Measurements from ENCODE around the gene SH3BGRL3. TPM values are rescaled to one million over a fixed set of nuclear protein-coding genes. Genes with fewer than 3 reads are reported as not detected.
"Not testable (repeated sequence)": the region's sequence is repeated elsewhere in the genome, so short reads cannot be mapped to it uniquely, and the experiment has no call there.

Gene SH3BGRL3
- polyA plus RNA-seq, 3 donors = 478 to 1,744 (median 1,706) TPM

GRCh38 chr1:26307966-26308899 is 28.3 kb downstream of the SH3BGRL3 start:
- peaks cover 77% of the 10 kb centered on the region for H3K4me1 Mint-ChIP-seq
- Histone ChIP-seq H3K9ac (ENCODE audit: insufficient read depth, low read length, poor library complexity, severe bottlenecking) (peak overlapping the region; percentile 67), H3K4me1 (ENCODE audit: control insufficient read depth in 1 of 2, insufficient read depth in 2 of 2, low read length in 2 of 2) (peaks cover 79 to 92% of the 10 kb centered on the region in 2 donors), H2AFZ (ENCODE audit: insufficient read depth, low read depth, low read length, poor library complexity, severe bottlenecking) (peak overlapping the region; percentile 74), H3K4me3 (replicated peaks in 1 of 3; ENCODE audit: low read depth in 2 of 3, low read length in 3 of 3) (peak overlapping the region; percentile 28 to 83 (median 36)), H3K4me2 (replicated peaks; ENCODE audit: extremely low read depth, low read length, poor library complexity, severe bottlenecking) (peak overlapping the region; percentile 82), H3K79me2 (ENCODE audit: insufficient read depth, low read length) (peaks cover 41% of the 10 kb centered on the region), H3K27ac (ENCODE audit: low read depth in 1 of 2, low read length in 2 of 2) (peak overlapping the region; percentile 91 to 97)
- H4K20me1 ChIP-seq (ENCODE audit: insufficient read depth, low read length); H3K36me3 ChIP-seq (replicated peaks in 1 of 2; ENCODE audit: control insufficient read depth in 1 of 2, insufficient read depth in 2 of 2, low read length in 2 of 2); H3K9me3 Mint-ChIP-seq; H3K27me3 ChIP-seq (ENCODE audit: control insufficient read depth in 2 of 2, insufficient read depth in 2 of 2, low read length in 2 of 2); H3K9me3 ChIP-seq (replicated peaks in 1 of 2; ENCODE audit: control insufficient read depth in 1 of 2, insufficient read depth in 1 of 2, low read length in 2 of 2); H3K27me3 Mint-ChIP-seq (ENCODE audit: low read depth in 3 of 3): not testable (repeated sequence)
- intact Hi-C loops (cut with micrococcal nuclease) = loop anchor here in 1 of 2 donors (1.0 to 2.0 kb wide), 4 partner anchors 8 to 29 kb away; no protein-coding TSS in a partner anchor
- H3K27ac Mint-ChIP-seq = peak overlapping the region; percentile 95 to 100 (median 100)
- DNase-seq = peak in 2 of 3 donors; percentile 54 to 60
- peak overlapping the region; percentile 69 to 91 for H3K4me3 Mint-ChIP-seq
- peaks cover 6 to 14% of the 10 kb centered on the region in 2 donors for H3K36me3 Mint-ChIP-seq
- 72% methylated on average over 11 of the region's 21 CpGs for WGBS (ENCODE audit: insufficient coverage)

GRCh38 chr1:26314501-26314900 is 34.6 kb downstream of the SH3BGRL3 start:
- no peak overlapping the region for H3K9ac ChIP-seq (ENCODE audit: insufficient read depth, low read length, poor library complexity, severe bottlenecking)
- peaks cover 79% of the 10 kb centered on the region for H3K4me1 Mint-ChIP-seq
- TF ChIP-seq CTCF (IDR thresholded peaks at IDR 0.05) = no peak
- peak overlapping the region; percentile 86 to 99 (median 97) for H3K27ac Mint-ChIP-seq
- intact Hi-C loops (cut with micrococcal nuclease) = loop anchor here in 1 of 2 donors (10.0 kb wide), 1 partner anchor 200 kb away; the partner anchor contains the start of gene PDIK1L
- peak overlapping the region; percentile 82 for H3K4me2 ChIP-seq (replicated peaks; ENCODE audit: extremely low read depth, low read length, poor library complexity, severe bottlenecking)
- H3K79me2 ChIP-seq (ENCODE audit: insufficient read depth, low read length) = peaks cover 53% of the 10 kb centered on the region
- no CpG with 5 or more reads among the region's 5 CpGs for WGBS (ENCODE audit: insufficient coverage)
- H3K4me1 ChIP-seq (ENCODE audit: control insufficient read depth in 1 of 2, insufficient read depth in 2 of 2, low read length in 2 of 2) = peaks cover 83 to 92% of the 10 kb centered on the region in 2 donors
- H3K4me3 Mint-ChIP-seq = peak overlapping the region in 1 of 2 donors; percentile 89
- peaks cover 4 to 5% of the 10 kb centered on the region in 2 donors for H3K36me3 Mint-ChIP-seq
- H3K27me3 ChIP-seq (ENCODE audit: control insufficient read depth in 2 of 2, insufficient read depth in 2 of 2, low read length in 2 of 2) = no peaks in the 10 kb centered on the region
- no peaks in the 10 kb centered on the region for H3K9me3 ChIP-seq (replicated peaks in 1 of 2; ENCODE audit: control insufficient read depth in 1 of 2, insufficient read depth in 1 of 2, low read length in 2 of 2)
- H3K27me3 Mint-ChIP-seq (ENCODE audit: low read depth in 3 of 3) = peaks cover 0 to 3% (median 0%) of the 10 kb centered on the region in 3 donors
- H3K27ac ChIP-seq (ENCODE audit: low read depth in 1 of 2, low read length in 2 of 2) = peak overlapping the region; percentile 88 to 92
- peak overlapping the region in 1 of 3 experiments; percentile 83 for H3K4me3 ChIP-seq (replicated peaks in 1 of 3; ENCODE audit: low read depth in 2 of 3, low read length in 3 of 3)
- DNase-seq = no peak
- no peaks in the 10 kb centered on the region for H4K20me1 ChIP-seq (ENCODE audit: insufficient read depth, low read length)
- no peaks in the 10 kb centered on the region for H3K36me3 ChIP-seq (replicated peaks in 1 of 2; ENCODE audit: control insufficient read depth in 1 of 2, insufficient read depth in 2 of 2, low read length in 2 of 2)
- no peaks in the 10 kb centered on the region for H3K9me3 Mint-ChIP-seq
- no peak overlapping the region for H2AFZ ChIP-seq (ENCODE audit: insufficient read depth, low read depth, low read length, poor library complexity, severe bottlenecking)
